GM23338 (cell line): ENCODE measurements around the gene ZBTB20. TPM values are rescaled to one million over a fixed set of nuclear protein-coding genes. Genes with fewer than 3 reads are reported as not detected.
A peak's percentile ranks its signal among the peaks of the same experiment; 100 is the strongest.

ENCODE experiments used
- ATAC-seq: fragments of 200-7000 bp; cut with Tn5 transposase; 3 replicates; pipeline ENCODE4 v1.9.1; 2020
- DNase-seq: peaks from one replicate; pipeline ENCODE4 v3.0.0-alpha.2; 2015; ENCODE audit warnings: low spot score
- H2AFZ ChIP-seq: fragments of 200-600 bp; sonication (generic); 2 replicates; pipeline ENCODE4 v1.8.0; 2016; ENCODE audit warnings: antibody characterized with exemption, mild to moderate bottlenecking, moderate library complexity
- H3F3A ChIP-seq: fragments of 200-600 bp; sonication (generic); replicated peaks from 2 replicates; pipeline ENCODE4 v1.8.0; 2017; ENCODE audit warnings: antibody characterized with exemption, mixed run types, low read depth
- H3K27ac ChIP-seq: fragments of 200-600 bp; sonication (generic); 2 replicates; pipeline ENCODE4 v1.6.1; 2016; ENCODE audit warnings: low read depth
- H3K27me3 ChIP-seq: fragments of 200-600 bp; sonication (generic); 2 replicates; pipeline ENCODE4 v1.8.0; 2016; ENCODE audit warnings: mild to moderate bottlenecking, mixed run types, moderate library complexity; ENCODE audit not compliant: insufficient read depth
- H3K36me3 ChIP-seq: fragments of 200-600 bp; sonication (generic); 2 replicates; pipeline ENCODE4 v1.8.0; 2016; ENCODE audit warnings: mild to moderate bottlenecking; ENCODE audit not compliant: insufficient read depth
- H3K4me1 ChIP-seq: fragments of 200-600 bp; sonication (generic); 2 replicates; pipeline ENCODE4 v1.8.0; 2016; ENCODE audit warnings: mild to moderate bottlenecking, moderate library complexity; ENCODE audit not compliant: insufficient read depth
- H3K4me2 ChIP-seq: fragments of 200-600 bp; sonication (generic); 2 replicates; pipeline ENCODE4 v1.7.1; 2017; ENCODE audit warnings: mixed run types
- H3K4me3 ChIP-seq: fragments of 200-600 bp; sonication (generic); 2 replicates; pipeline ENCODE4 v1.6.1; 2016; ENCODE audit warnings: mixed run types
- H3K79me2 ChIP-seq: fragments of 200-600 bp; sonication (generic); replicated peaks from 2 replicates; pipeline ENCODE4 v1.8.0; 2017; ENCODE audit warnings: mild to moderate bottlenecking; ENCODE audit not compliant: insufficient read depth
- H3K9me2 ChIP-seq: fragments of 200-600 bp; sonication (generic); 2 replicates; pipeline ENCODE4 v1.8.0; 2017; ENCODE audit not compliant: insufficient read depth
- H4K20me1 ChIP-seq: fragments of 200-600 bp; sonication (generic); replicated peaks from 2 replicates; pipeline ENCODE4 v1.8.0; 2017; ENCODE audit warnings: mild to moderate bottlenecking; ENCODE audit not compliant: insufficient read depth
- H3K27ac Mint-ChIP-seq: 2 replicates; pipeline ENCODE4 v1.8.0; 2020; ENCODE audit warnings: inconsistent platforms, mild to moderate bottlenecking, moderate library complexity, mixed read lengths
- H3K27me3 Mint-ChIP-seq: 3 replicates; pipeline ENCODE4 v1.8.0; 2022; ENCODE audit warnings: low read depth, mild to moderate bottlenecking, moderate library complexity, mixed read lengths, inconsistent platforms; ENCODE audit not compliant: insufficient read depth, poor library complexity
- H3K36me3 Mint-ChIP-seq: 3 replicates; pipeline ENCODE4 v1.8.0; 2021; ENCODE audit warnings: low read depth, mild to moderate bottlenecking, inconsistent platforms, moderate library complexity, mixed read lengths
- H3K4me1 Mint-ChIP-seq: 3 replicates; pipeline ENCODE4 v1.8.0; 2020; ENCODE audit warnings: mild to moderate bottlenecking, inconsistent platforms, mixed read lengths
- H3K4me3 Mint-ChIP-seq: 3 replicates; pipeline ENCODE4 v1.8.0; 2021; ENCODE audit warnings: moderate library complexity, mild to moderate bottlenecking, inconsistent platforms, mixed read lengths
- H3K9me3 Mint-ChIP-seq: 3 replicates; pipeline ENCODE4 v1.8.0; 2020; ENCODE audit warnings: moderate library complexity, mild to moderate bottlenecking, inconsistent platforms, mixed read lengths
- CTCF ChIP-seq, 2 experiments: fragments of 200-600 bp in 1 of 2; sonication (generic) in 1 of 2; conservative IDR thresholded peaks; 2 replicates each; pipeline versions ENCODE4 v1.5.1 to v1.6.1; 2016 to 2017; ENCODE audit warnings: antibody characterized with exemption in 2 of 2, low read depth in 2 of 2, mild to moderate bottlenecking in 2 of 2, moderate library complexity in 1 of 2
- EZH2phosphoT487 ChIP-seq: fragments of 200-600 bp; sonication (generic); IDR thresholded peaks from one replicate; pipeline ENCODE4 v1.8.1; 2018; ENCODE audit warnings: antibody characterized with exemption; ENCODE audit not compliant: unreplicated experiment
- REST ChIP-seq: IDR thresholded peaks from one replicate; pipeline ENCODE4 v1.6.1; 2018; ENCODE audit warnings: antibody characterized with exemption; ENCODE audit not compliant: unreplicated experiment
- ZNF114 ChIP-seq: fragments of 250-450 bp; sonication (Bioruptor Pico); IDR thresholded peaks from 2 replicates; pipeline ENCODE4 v1.5.0; 2020; ENCODE audit warnings: mild to moderate bottlenecking, moderate library complexity
- ZNF462 ChIP-seq: fragments of 250-450 bp; sonication (Bioruptor Pico); IDR thresholded peaks from 2 replicates; pipeline ENCODE4 v1.5.0; 2020; ENCODE audit warnings: mild to moderate bottlenecking, moderate library complexity
- polyA plus RNA-seq: library from polyadenylated mRNA; unstranded; fragments of >200 nt; fragmentation: Nextera tagmentation; extraction: Ambion mirVana; gene quantifications from 2 replicates; pipeline ENCODE4 v1.2.1, GENCODE V29; 2016
- total RNA-seq: library from RNA; depleted of rRNA; stranded (reverse); fragments of >200 nt; shearing (Covaris generic); gene quantifications from 2 replicates; pipeline ENCODE4 v1.2.3, GENCODE V29; 2014

ZBTB20 gene
- total and polyA plus RNA-seq, 2 experiments from 2014 or later: 2.0 to 3.3 TPM

- Histone ChIP-seq H4K20me1 (no peaks in the 10 kb centered on the region), H3K27ac (no peak overlapping the region), H3K4me3 (no peak overlapping the region), H3K4me1 (no peaks in the 10 kb centered on the region), H3K79me2 (no peaks in the 10 kb centered on the region), H3K36me3 (no peaks in the 10 kb centered on the region), H3K4me2 (no peak overlapping the region), H2AFZ (peak overlapping the region; percentile 2; the same call in 1 of the 2 replicates), H3F3A (no peaks in the 10 kb centered on the region), H3K9me2 (no peaks in the 10 kb centered on the region), H3K27me3 (no peaks in the 10 kb centered on the region)
- Mint-ChIP-seq H3K9me3 (no peaks in the 10 kb centered on the region), H3K36me3 (no peaks in the 10 kb centered on the region), H3K27ac (no peak overlapping the region), H3K4me3 (no peak overlapping the region), H3K27me3 (no peaks in the 10 kb centered on the region), H3K4me1 (no peaks in the 10 kb centered on the region; the same call in 2 of the 3 replicates)
- ATAC-seq (peak; percentile 68), DNase-seq (peak; percentile 51)
- no peak for TF ChIP-seq ZNF114 (CRISPR knock-in tag)
- TF ChIP-seq REST: no peak
- no peak for TF ChIP-seq EZH2phosphoT487
- TF ChIP-seq ZNF462 (CRISPR knock-in tag): no peak
- peak; percentile 45 to 62 for TF ChIP-seq CTCF (conservative IDR thresholded peaks at IDR 0.05; ENCODE audit: low read depth in 2 of 2)
These were observed 550.1 kb downstream of the ZBTB20 start for GRCh38 chr3:114597012-114597411.
